HPDE6-E6E7 (cell line): ENCODE data around the gene CRYM.
"Not testable (repeated sequence)": the region's sequence is repeated elsewhere in the genome, so short reads cannot be mapped to it uniquely, and the experiment has no call there.

Experiments used
- DNase-seq: peaks from one replicate; pipeline ENCODE4 v3.0.0; 2011; ENCODE audit warnings: missing footprints; ENCODE audit errors: extremely low spot score

Gene CRYM

GRCh38 chr16:21248179-21248578 is 29.9 kb downstream of the CRYM start:
- DNase-seq, result not testable (repeated sequence)

- no peak for DNase-seq
These were observed 33.4 kb downstream of the CRYM start for GRCh38 chr16:21244518-21245215.

- DNase-seq, result no peak
These were observed 35.3 kb downstream of the CRYM start for GRCh38 chr16:21242756-21243155.

- DNase-seq, result no peak
These were observed 38.4 kb downstream of the CRYM start for GRCh38 chr16:21239646-21240045.

GRCh38 chr16:21236831-21237230 is 41.3 kb downstream of the CRYM start:
- no peak for DNase-seq

- no peak for DNase-seq
These were observed 42.9 kb downstream of the CRYM start for GRCh38 chr16:21235199-21235585.

GRCh38 chr16:21233521-21234150 is 44.5 kb downstream of the CRYM start, which contains the start of gene ANKS4B:
TSS of gene ANKS4B (plus strand) at chr16:21233699. CDS start at chr16:21233738, 39 bp downstream.
- no peak for DNase-seq

GRCh38 chr16:21233045-21233520 is 45.0 kb downstream of the CRYM start:
- no peak for DNase-seq

- no peak for DNase-seq
These were observed 49.7 kb downstream of the CRYM start for GRCh38 chr16:21228361-21228872.

- DNase-seq, result no peak
These were observed 50.2 kb downstream of the CRYM start for GRCh38 chr16:21227866-21228265.

- DNase-seq, result no peak
These were observed 51.3 kb downstream of the CRYM start for GRCh38 chr16:21226749-21227148.

- no peak for DNase-seq
These were observed 53.3 kb downstream of the CRYM start for GRCh38 chr16:21224800-21225199.

- DNase-seq, result no peak
These were observed 54.3 kb downstream of the CRYM start for GRCh38 chr16:21223787-21224186.

- DNase-seq, result no peak
These were observed 55.4 kb downstream of the CRYM start for GRCh38 chr16:21222495-21223337.

GRCh38 chr16:21219551-21219950 is 58.5 kb downstream of the CRYM start:
- DNase-seq, result no peak

GRCh38 chr16:21218153-21218552 is 59.9 kb downstream of the CRYM start:
- no peak for DNase-seq

- no peak for DNase-seq
These were observed 61.0 kb downstream of the CRYM start for GRCh38 chr16:21217121-21217520.

- DNase-seq, result no peak
These were observed 64.0 kb downstream of the CRYM start for GRCh38 chr16:21214086-21214485.

GRCh38 chr16:21211486-21211885 is 66.6 kb downstream of the CRYM start, which contains the start of gene ZP2:
TSS of gene ZP2 (minus strand) at chr16:21211574. CDS start at chr16:21211547, 27 bp downstream.
- DNase-seq, result no peak
